HepG2 (cell line): ENCODE results near the gene TXNRD2. TPM values are rescaled to one million over a fixed set of nuclear protein-coding genes. Genes with fewer than 3 reads are reported as not detected.

Source experiments
- ATAC-seq: fragments of 200-7000 bp; cut with Tn5 transposase; 3 replicates; pipeline ENCODE4 v1.9.1; 2020; ENCODE audit warnings: mild to moderate bottlenecking, moderate library complexity
- BruUV-seq: library from RNA; stranded (reverse); fragments of 400-500 nt; replicated peaks from 2 replicates; lab custom pipeline; 2021; lab: Mats Ljungman, UMichigan
- CTCF ChIA-PET: fragments of 300-600 bp; formaldehyde crosslinking; extraction: SDS; loops from one replicate; lab custom pipeline; 2021; ENCODE audit warnings: low total read pairs, inconsistent platforms, low intra/inter-chr PET ratio; lab: Yijun Ruan, JAX
- POLR2A ChIA-PET: fragments of 350-600 bp; sonication (Branson Sonifier 250); formaldehyde crosslinking; loops from one replicate; lab custom pipeline; 2020; ENCODE audit warnings: antibody characterized with exemption, inconsistent platforms; lab: Yijun Ruan, JAX
- DNase-seq: peaks from one replicate; pipeline ENCODE4 v3.0.0-alpha.2; 2015; ENCODE audit warnings: low spot score
- FAIRE-seq: peaks from 3 replicates; lab custom pipeline; 2011; peaks lifted over from hg19 to GRCh38; lab: Jason Lieb, UNC
- H2AFZ ChIP-seq: one replicate; pipeline ENCODE4 v1.6.1; 2011; ENCODE audit warnings: low read length, inconsistent platforms
- H3K27ac ChIP-seq: fragments of 300-600 bp; 3 replicates; pipeline ENCODE4 v1.8.0; 2011; ENCODE audit warnings: mixed run types, mild to moderate bottlenecking, mixed read lengths, low read length, inconsistent platforms; ENCODE audit not compliant: insufficient read depth; ENCODE audit errors: extremely low read length
- H3K27me3 ChIP-seq, 2 experiments: fragments of 200-600 bp in 1 of 2; 2 replicates in 1 of 2; 3 replicates in 1 of 2; pipeline versions ENCODE4 v1.6.0 to v1.8.0; 2011; ENCODE audit warnings: low read length in 2 of 2, mild to moderate bottlenecking in 2 of 2, moderate library complexity in 2 of 2, inconsistent platforms in 1 of 2; ENCODE audit not compliant: insufficient read depth in 2 of 2, control insufficient read depth in 1 of 2
- H3K36me3 ChIP-seq, 2 experiments: fragments of 200-600 bp in 1 of 2; replicated peaks in 1 of 2; 2 replicates in 1 of 2; 3 replicates in 1 of 2; pipeline versions ENCODE4 v1.5.1 to v1.8.0; 2011; ENCODE audit warnings: low read length in 2 of 2, inconsistent platforms in 1 of 2; ENCODE audit not compliant: insufficient read depth in 2 of 2, control insufficient read depth in 1 of 2
- H3K4me1 ChIP-seq: 2 replicates; pipeline ENCODE4 v1.5.1; 2012; ENCODE audit warnings: low read length, inconsistent platforms; ENCODE audit not compliant: insufficient read depth
- H3K4me2 ChIP-seq: 2 replicates; pipeline ENCODE4 v1.6.0; 2011; ENCODE audit warnings: low read depth, low read length, inconsistent platforms
- H3K4me3 ChIP-seq, 3 experiments: fragments of 200-600 bp in 1 of 3; sonication (generic), shearing (Covaris generic) in 1 of 3; replicated peaks in 1 of 3; 2 replicates each; pipeline ENCODE4 v1.5.1; 2011 to 2016; ENCODE audit warnings: low read length in 3 of 3, inconsistent platforms in 2 of 3, low read depth in 2 of 3, mild to moderate bottlenecking in 2 of 3, control low read depth in 1 of 3, mixed read lengths in 1 of 3; ENCODE audit not compliant: insufficient read depth in 1 of 3
- H3K79me2 ChIP-seq: one replicate; pipeline ENCODE4 v1.6.1; 2011; ENCODE audit warnings: low read length, inconsistent platforms; ENCODE audit not compliant: insufficient read depth
- H3K9ac ChIP-seq: 2 replicates; pipeline ENCODE4 v1.6.0; 2011; ENCODE audit warnings: mild to moderate bottlenecking, low read depth, low read length, inconsistent platforms; ENCODE audit not compliant: insufficient read depth
- H3K9me3 ChIP-seq: 2 replicates; pipeline ENCODE4 v1.5.1; 2012; ENCODE audit warnings: mild to moderate bottlenecking, low read length
- H4K20me1 ChIP-seq: 2 replicates; pipeline ENCODE4 v1.6.0; 2011; ENCODE audit warnings: inconsistent platforms, mild to moderate bottlenecking, low read length, moderate library complexity; ENCODE audit not compliant: insufficient read depth
- CENPT ChIP-seq: sonication (generic); formaldehyde crosslinking; IDR thresholded peaks from 2 replicates; pipeline ENCODE4 v1.8.0; 2022; ENCODE audit warnings: low read depth, mild to moderate bottlenecking, moderate library complexity, missing genetic modification reagents
- ZEB1 ChIP-seq: IDR thresholded peaks from 2 replicates; pipeline ENCODE4 v1.6.1; 2012; ENCODE audit warnings: mild to moderate bottlenecking, low read depth, inconsistent platforms; ENCODE audit not compliant: insufficient replicate concordance
- ZNF549 ChIP-seq: sonication (generic); formaldehyde crosslinking; IDR thresholded peaks from 2 replicates; pipeline ENCODE4 v1.5.0; 2020; ENCODE audit warnings: missing genetic modification reagents
- ZNF670 ChIP-seq: sonication (generic); formaldehyde crosslinking; IDR thresholded peaks from 2 replicates; pipeline ENCODE4 v1.8.0; 2022; ENCODE audit warnings: mild to moderate bottlenecking, missing genetic modification reagents, borderline replicate concordance
- ZNF780A ChIP-seq: sonication (generic); formaldehyde crosslinking; IDR thresholded peaks from 2 replicates; pipeline ENCODE4 v1.8.0; 2022; ENCODE audit warnings: mild to moderate bottlenecking, missing genetic modification reagents, moderate library complexity
- WGBS: methylation state at CpG from one replicate; pipeline ENCODE4 v1.1.6; 2017; ENCODE audit warnings: low lambda C conversion rate; 5-methylcytosine and 5-hydroxymethylcytosine counted together
- in situ Hi-C: cut with HindIII; loops from 2 replicates; pipeline ENCODE4 v1.10.0; 2017; ENCODE audit warnings: low pct_unique_long_range_greater_than_20kb; ENCODE audit not compliant: extremely low pct_ligation_motif_present
- intact Hi-C: fragments of 100-400 bp; cut with micrococcal nuclease; formaldehyde crosslinking; loops from one replicate; pipeline ENCODE4 v1.10.0; 2022; ENCODE audit not compliant: unreplicated experiment
- polyA plus RNA-seq, 8 experiments: library from polyadenylated mRNA; depleted of rRNA in 3 of 8; stranded (reverse) in 7 of 8; unstranded in 1 of 8; fragments of >200 nt; fragmentation: Illumina TruSeq in 4 of 8; extraction: Trizol in 4 of 8; gene quantifications; 2 replicates each; pipeline versions ENCODE4 v1.2.1 to v1.2.3, GENCODE V29; 2011 to 2016; ENCODE audit warnings: low read depth in 4 of 8, missing spikeins in 1 of 8, mixed read lengths in 1 of 8; ENCODE audit not compliant: insufficient read depth in 1 of 8
- total RNA-seq, 5 experiments: library from RNA; depleted of rRNA; stranded (reverse); fragments of >200 nt; fragmentation: Illumina TruSeq; extraction: Trizol; gene quantifications; 2 replicates each; pipeline ENCODE4 v1.2.3, GENCODE V29; 2016; ENCODE audit warnings: low read depth in 1 of 5
- TF ChIP-seq, protein P1 (sequence below): sonication (generic); formaldehyde crosslinking; IDR thresholded peaks from 2 replicates; pipeline ENCODE4; 2020; ENCODE audit warnings: missing genetic modification reagents, mild to moderate bottlenecking, borderline replicate concordance

The TXNRD2 gene
- total and polyA plus RNA-seq, 2 of the 13 experiments (the other 11 are each of a cell fraction or from before 2014, with no cell fraction given): 17.5 to 18.6 TPM

DNA sequence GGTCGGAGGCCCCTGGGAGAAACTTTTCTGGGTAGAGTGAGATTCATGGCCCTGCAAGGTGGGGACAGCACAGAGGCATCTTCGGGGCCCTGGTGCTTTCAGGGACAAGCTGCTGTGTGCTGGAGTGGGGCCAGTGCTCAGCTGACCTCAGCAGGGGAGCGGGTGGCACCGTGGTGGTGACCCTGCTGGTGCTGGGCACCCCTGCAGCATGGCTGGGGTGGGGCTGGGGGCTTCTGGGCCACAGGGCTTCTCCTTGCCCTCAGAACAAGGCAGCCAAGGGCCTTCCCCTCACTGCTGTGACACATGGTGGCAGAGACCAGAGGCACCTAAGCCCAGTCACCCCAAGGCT, 62.0 kb downstream of the TXNRD2 start:
- intact Hi-C loops (no loop called here), in situ Hi-C loops (no loop called here)
- no peak overlapping the region for H3K4me2 ChIP-seq
- DNase-seq: no peak
- no peaks in the 10 kb centered on the region for H3K36me3 ChIP-seq
- H4K20me1 ChIP-seq: no peaks in the 10 kb centered on the region
- no peaks in the 10 kb centered on the region for H3K27me3 ChIP-seq
- H3K9me3 ChIP-seq: no peaks in the 10 kb centered on the region
- no peak for FAIRE-seq
- H3K79me2 ChIP-seq: no peaks in the 10 kb centered on the region
- ATAC-seq: no peak
- H3K4me1 ChIP-seq: peaks cover 34% of the 10 kb centered on the region
- TF ChIP-seq ZNF670 (no peak), ZNF780A (CRISPR knock-in tag) (no peak), CENPT (no peak)
- WGBS: 96% methylated on average over 2 of the region's 4 CpGs
- H3K27ac ChIP-seq: peak overlapping the region; percentile 45
- no peak overlapping the region for H2AFZ ChIP-seq
- H3K9ac ChIP-seq: peak overlapping the region; percentile 24; the same call in 1 of the 2 replicates
- BruUV-seq: no TSS peak
- H3K4me3 ChIP-seq: no peak overlapping the region
- POLR2A ChIA-PET: no interaction called here
- CTCF ChIA-PET: no interaction called here

DNA sequence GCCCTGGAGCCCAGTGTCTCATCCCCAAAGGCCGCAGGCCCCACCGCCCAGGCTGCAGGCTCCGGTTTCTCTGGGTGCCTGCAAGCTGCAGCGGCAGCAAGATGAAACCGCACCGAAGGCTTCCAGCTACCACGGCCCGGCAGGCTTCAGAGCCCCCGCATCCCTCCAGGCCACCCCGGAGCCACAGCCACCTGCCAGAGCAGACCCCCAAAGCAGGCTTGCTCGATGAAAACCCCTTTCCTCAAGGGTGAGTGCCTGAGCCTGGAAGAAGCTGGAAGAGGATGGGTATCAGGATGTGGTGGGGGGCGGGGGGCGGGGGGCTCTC, 62.4 kb downstream of the TXNRD2 start:
- H2AFZ ChIP-seq: no peak overlapping the region
- WGBS: 97% methylated on average over 6 of the region's 13 CpGs
- no peak overlapping the region for H3K4me2 ChIP-seq
- TF ChIP-seq ZNF549 (CRISPR knock-in tag): no peak
- TF ChIP-seq, protein P1, sequence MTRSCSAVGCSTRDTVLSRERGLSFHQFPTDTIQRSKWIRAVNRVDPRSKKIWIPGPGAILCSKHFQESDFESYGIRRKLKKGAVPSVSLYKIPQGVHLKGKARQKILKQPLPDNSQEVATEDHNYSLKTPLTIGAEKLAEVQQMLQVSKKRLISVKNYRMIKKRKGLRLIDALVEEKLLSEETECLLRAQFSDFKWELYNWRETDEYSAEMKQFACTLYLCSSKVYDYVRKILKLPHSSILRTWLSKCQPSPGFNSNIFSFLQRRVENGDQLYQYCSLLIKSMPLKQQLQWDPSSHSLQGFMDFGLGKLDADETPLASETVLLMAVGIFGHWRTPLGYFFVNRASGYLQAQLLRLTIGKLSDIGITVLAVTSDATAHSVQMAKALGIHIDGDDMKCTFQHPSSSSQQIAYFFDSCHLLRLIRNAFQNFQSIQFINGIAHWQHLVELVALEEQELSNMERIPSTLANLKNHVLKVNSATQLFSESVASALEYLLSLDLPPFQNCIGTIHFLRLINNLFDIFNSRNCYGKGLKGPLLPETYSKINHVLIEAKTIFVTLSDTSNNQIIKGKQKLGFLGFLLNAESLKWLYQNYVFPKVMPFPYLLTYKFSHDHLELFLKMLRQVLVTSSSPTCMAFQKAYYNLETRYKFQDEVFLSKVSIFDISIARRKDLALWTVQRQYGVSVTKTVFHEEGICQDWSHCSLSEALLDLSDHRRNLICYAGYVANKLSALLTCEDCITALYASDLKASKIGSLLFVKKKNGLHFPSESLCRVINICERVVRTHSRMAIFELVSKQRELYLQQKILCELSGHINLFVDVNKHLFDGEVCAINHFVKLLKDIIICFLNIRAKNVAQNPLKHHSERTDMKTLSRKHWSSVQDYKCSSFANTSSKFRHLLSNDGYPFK (CRISPR knock-in tag): no peak
- TF ChIP-seq ZEB1: no peak
- TF ChIP-seq, all 625 proteins: peak for 0
- Histone ChIP-seq H3K27me3 (no peaks in the 10 kb centered on the region), H3K9ac (no peak overlapping the region), H3K4me1 (peaks cover 34% of the 10 kb centered on the region), H3K4me3 (no peak overlapping the region), H3K36me3 (no peaks in the 10 kb centered on the region), H3K27ac (no peak overlapping the region), H4K20me1 (no peaks in the 10 kb centered on the region), H3K9me3 (no peaks in the 10 kb centered on the region), H3K79me2 (no peaks in the 10 kb centered on the region)
- intact Hi-C loops: no loop called here
- CTCF ChIA-PET: no interaction called here
- in situ Hi-C loops: no loop called here
- FAIRE-seq: no peak
- BruUV-seq: no TSS peak
- POLR2A ChIA-PET: no interaction called here
- no peak for DNase-seq
- ATAC-seq: no peak
